GM23338 (cell line): ENCODE measurements around the gene ADGRD1. TPM values are rescaled to one million over a fixed set of nuclear protein-coding genes. Genes with fewer than 3 reads are reported as not detected.

Experiments used
- ATAC-seq: fragments of 200-7000 bp; cut with Tn5 transposase; 3 replicates; pipeline ENCODE4 v1.9.1; 2020
- DNase-seq: peaks from one replicate; pipeline ENCODE4 v3.0.0-alpha.2; 2015; ENCODE audit warnings: low spot score
- H2AFZ ChIP-seq: fragments of 200-600 bp; sonication (generic); 2 replicates; pipeline ENCODE4 v1.8.0; 2016; ENCODE audit warnings: antibody characterized with exemption, mild to moderate bottlenecking, moderate library complexity
- H3F3A ChIP-seq: fragments of 200-600 bp; sonication (generic); replicated peaks from 2 replicates; pipeline ENCODE4 v1.8.0; 2017; ENCODE audit warnings: antibody characterized with exemption, mixed run types, low read depth
- H3K27ac ChIP-seq: fragments of 200-600 bp; sonication (generic); 2 replicates; pipeline ENCODE4 v1.6.1; 2016; ENCODE audit warnings: low read depth
- H3K27me3 ChIP-seq: fragments of 200-600 bp; sonication (generic); 2 replicates; pipeline ENCODE4 v1.8.0; 2016; ENCODE audit warnings: mild to moderate bottlenecking, mixed run types, moderate library complexity; ENCODE audit not compliant: insufficient read depth
- H3K36me3 ChIP-seq: fragments of 200-600 bp; sonication (generic); 2 replicates; pipeline ENCODE4 v1.8.0; 2016; ENCODE audit warnings: mild to moderate bottlenecking; ENCODE audit not compliant: insufficient read depth
- H3K4me1 ChIP-seq: fragments of 200-600 bp; sonication (generic); 2 replicates; pipeline ENCODE4 v1.8.0; 2016; ENCODE audit warnings: mild to moderate bottlenecking, moderate library complexity; ENCODE audit not compliant: insufficient read depth
- H3K4me2 ChIP-seq: fragments of 200-600 bp; sonication (generic); 2 replicates; pipeline ENCODE4 v1.7.1; 2017; ENCODE audit warnings: mixed run types
- H3K4me3 ChIP-seq: fragments of 200-600 bp; sonication (generic); 2 replicates; pipeline ENCODE4 v1.6.1; 2016; ENCODE audit warnings: mixed run types
- H3K79me2 ChIP-seq: fragments of 200-600 bp; sonication (generic); replicated peaks from 2 replicates; pipeline ENCODE4 v1.8.0; 2017; ENCODE audit warnings: mild to moderate bottlenecking; ENCODE audit not compliant: insufficient read depth
- H3K9me2 ChIP-seq: fragments of 200-600 bp; sonication (generic); 2 replicates; pipeline ENCODE4 v1.8.0; 2017; ENCODE audit not compliant: insufficient read depth
- H4K20me1 ChIP-seq: fragments of 200-600 bp; sonication (generic); replicated peaks from 2 replicates; pipeline ENCODE4 v1.8.0; 2017; ENCODE audit warnings: mild to moderate bottlenecking; ENCODE audit not compliant: insufficient read depth
- H3K27ac Mint-ChIP-seq: 2 replicates; pipeline ENCODE4 v1.8.0; 2020; ENCODE audit warnings: inconsistent platforms, mild to moderate bottlenecking, moderate library complexity, mixed read lengths
- H3K27me3 Mint-ChIP-seq: 3 replicates; pipeline ENCODE4 v1.8.0; 2022; ENCODE audit warnings: low read depth, mild to moderate bottlenecking, moderate library complexity, mixed read lengths, inconsistent platforms; ENCODE audit not compliant: insufficient read depth, poor library complexity
- H3K36me3 Mint-ChIP-seq: 3 replicates; pipeline ENCODE4 v1.8.0; 2021; ENCODE audit warnings: low read depth, mild to moderate bottlenecking, inconsistent platforms, moderate library complexity, mixed read lengths
- H3K4me1 Mint-ChIP-seq: 3 replicates; pipeline ENCODE4 v1.8.0; 2020; ENCODE audit warnings: mild to moderate bottlenecking, inconsistent platforms, mixed read lengths
- H3K4me3 Mint-ChIP-seq: 3 replicates; pipeline ENCODE4 v1.8.0; 2021; ENCODE audit warnings: moderate library complexity, mild to moderate bottlenecking, inconsistent platforms, mixed read lengths
- H3K9me3 Mint-ChIP-seq: 3 replicates; pipeline ENCODE4 v1.8.0; 2020; ENCODE audit warnings: moderate library complexity, mild to moderate bottlenecking, inconsistent platforms, mixed read lengths
- CREB1 ChIP-seq: fragments of 250-450 bp; sonication (Bioruptor Pico); IDR thresholded peaks from 2 replicates; pipeline ENCODE4 v1.5.0; 2020; ENCODE audit warnings: low read depth, mild to moderate bottlenecking, moderate library complexity
- EZH2 ChIP-seq: fragments of 200-600 bp; sonication (generic); IDR thresholded peaks from one replicate; pipeline ENCODE4 v1.8.0; 2017; ENCODE audit warnings: antibody characterized with exemption, mild to moderate bottlenecking, low read depth; ENCODE audit not compliant: unreplicated experiment
- EZH2phosphoT487 ChIP-seq: fragments of 200-600 bp; sonication (generic); IDR thresholded peaks from one replicate; pipeline ENCODE4 v1.8.1; 2018; ENCODE audit warnings: antibody characterized with exemption; ENCODE audit not compliant: unreplicated experiment
- JUNB ChIP-seq: IDR thresholded peaks from one replicate; pipeline ENCODE4 v1.6.1; 2016; ENCODE audit warnings: antibody characterized with exemption; ENCODE audit not compliant: unreplicated experiment
- NANOG ChIP-seq: IDR thresholded peaks from 2 replicates; pipeline ENCODE4 v1.6.1; 2016; ENCODE audit warnings: antibody characterized with exemption, borderline replicate concordance
- POLR2AphosphoS5 ChIP-seq: IDR thresholded peaks from 2 replicates; pipeline ENCODE4 v1.6.1; 2016; ENCODE audit warnings: antibody characterized with exemption, low read depth
- ZNF114 ChIP-seq: fragments of 250-450 bp; sonication (Bioruptor Pico); IDR thresholded peaks from 2 replicates; pipeline ENCODE4 v1.5.0; 2020; ENCODE audit warnings: mild to moderate bottlenecking, moderate library complexity
- ZNF331 ChIP-seq: fragments of 250-450 bp; sonication (Bioruptor Pico); IDR thresholded peaks from 2 replicates; pipeline ENCODE4 v1.5.0; 2020; ENCODE audit warnings: low read depth, mild to moderate bottlenecking, moderate library complexity
- polyA plus RNA-seq: library from polyadenylated mRNA; unstranded; fragments of >200 nt; fragmentation: Nextera tagmentation; extraction: Ambion mirVana; gene quantifications from 2 replicates; pipeline ENCODE4 v1.2.1, GENCODE V29; 2016
- total RNA-seq: library from RNA; depleted of rRNA; stranded (reverse); fragments of >200 nt; shearing (Covaris generic); gene quantifications from 2 replicates; pipeline ENCODE4 v1.2.3, GENCODE V29; 2014
- TF ChIP-seq, protein P1 (sequence below), 2 experiments: fragments of 200-600 bp in 1 of 2; sonication (generic) in 1 of 2; conservative IDR thresholded peaks; 2 replicates each; pipeline versions ENCODE4 v1.5.1 to v1.6.1; 2016 to 2017; ENCODE audit warnings: antibody characterized with exemption in 2 of 2, low read depth in 2 of 2, mild to moderate bottlenecking in 2 of 2, moderate library complexity in 1 of 2
- TF ChIP-seq, protein P2 (sequence below): IDR thresholded peaks from 2 replicates; pipeline ENCODE4 v1.6.1; 2016; ENCODE audit warnings: antibody characterized with exemption

Gene ADGRD1
- total and polyA plus RNA-seq, 2 experiments from 2014 or later: 1.4 TPM; not detected in 1

DNA sequence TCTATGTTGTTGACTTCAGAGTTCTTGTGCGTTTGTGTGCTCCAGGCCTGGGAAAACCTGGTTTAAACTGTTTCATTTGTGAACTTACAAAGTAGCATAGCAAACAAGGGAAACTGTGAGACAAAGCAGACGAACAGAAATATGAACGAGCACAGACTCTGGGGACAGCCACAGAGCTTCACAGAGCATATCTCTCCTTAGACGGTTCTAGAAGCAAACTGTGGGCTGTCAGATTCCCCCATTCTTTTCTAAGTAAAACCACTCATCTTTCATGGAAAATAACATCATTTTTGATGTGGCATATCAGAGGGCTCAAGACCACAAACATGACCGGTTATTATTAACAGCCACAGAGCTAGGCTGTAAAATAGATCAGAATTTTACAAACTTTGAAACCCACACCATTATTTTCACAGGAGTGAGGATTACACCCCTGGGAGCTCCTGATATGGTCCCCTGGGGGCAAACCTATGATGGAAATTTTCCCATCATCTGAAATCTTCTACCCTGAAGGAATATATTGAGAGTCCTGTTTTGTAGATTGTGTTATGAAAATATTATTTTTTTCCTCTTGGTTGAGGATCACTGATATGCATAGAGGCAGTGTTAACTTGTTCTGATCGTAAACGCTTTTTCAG lies 102.0 kb downstream of the ADGRD1 start (continued):
- TF ChIP-seq, protein P1, sequence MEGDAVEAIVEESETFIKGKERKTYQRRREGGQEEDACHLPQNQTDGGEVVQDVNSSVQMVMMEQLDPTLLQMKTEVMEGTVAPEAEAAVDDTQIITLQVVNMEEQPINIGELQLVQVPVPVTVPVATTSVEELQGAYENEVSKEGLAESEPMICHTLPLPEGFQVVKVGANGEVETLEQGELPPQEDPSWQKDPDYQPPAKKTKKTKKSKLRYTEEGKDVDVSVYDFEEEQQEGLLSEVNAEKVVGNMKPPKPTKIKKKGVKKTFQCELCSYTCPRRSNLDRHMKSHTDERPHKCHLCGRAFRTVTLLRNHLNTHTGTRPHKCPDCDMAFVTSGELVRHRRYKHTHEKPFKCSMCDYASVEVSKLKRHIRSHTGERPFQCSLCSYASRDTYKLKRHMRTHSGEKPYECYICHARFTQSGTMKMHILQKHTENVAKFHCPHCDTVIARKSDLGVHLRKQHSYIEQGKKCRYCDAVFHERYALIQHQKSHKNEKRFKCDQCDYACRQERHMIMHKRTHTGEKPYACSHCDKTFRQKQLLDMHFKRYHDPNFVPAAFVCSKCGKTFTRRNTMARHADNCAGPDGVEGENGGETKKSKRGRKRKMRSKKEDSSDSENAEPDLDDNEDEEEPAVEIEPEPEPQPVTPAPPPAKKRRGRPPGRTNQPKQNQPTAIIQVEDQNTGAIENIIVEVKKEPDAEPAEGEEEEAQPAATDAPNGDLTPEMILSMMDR (conservative IDR thresholded peaks at IDR 0.05; ENCODE audit: low read depth in 2 of 2): no peak
- TF ChIP-seq ZNF331 (CRISPR knock-in tag) (no peak), POLR2AphosphoS5 (no peak), NANOG (no peak), JUNB (no peak), ZNF114 (CRISPR knock-in tag) (no peak), EZH2phosphoT487 (no peak), CREB1 (CRISPR knock-in tag) (no peak)
- TF ChIP-seq, protein P2, sequence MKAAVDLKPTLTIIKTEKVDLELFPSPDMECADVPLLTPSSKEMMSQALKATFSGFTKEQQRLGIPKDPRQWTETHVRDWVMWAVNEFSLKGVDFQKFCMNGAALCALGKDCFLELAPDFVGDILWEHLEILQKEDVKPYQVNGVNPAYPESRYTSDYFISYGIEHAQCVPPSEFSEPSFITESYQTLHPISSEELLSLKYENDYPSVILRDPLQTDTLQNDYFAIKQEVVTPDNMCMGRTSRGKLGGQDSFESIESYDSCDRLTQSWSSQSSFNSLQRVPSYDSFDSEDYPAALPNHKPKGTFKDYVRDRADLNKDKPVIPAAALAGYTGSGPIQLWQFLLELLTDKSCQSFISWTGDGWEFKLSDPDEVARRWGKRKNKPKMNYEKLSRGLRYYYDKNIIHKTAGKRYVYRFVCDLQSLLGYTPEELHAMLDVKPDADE: no peak

DNA sequence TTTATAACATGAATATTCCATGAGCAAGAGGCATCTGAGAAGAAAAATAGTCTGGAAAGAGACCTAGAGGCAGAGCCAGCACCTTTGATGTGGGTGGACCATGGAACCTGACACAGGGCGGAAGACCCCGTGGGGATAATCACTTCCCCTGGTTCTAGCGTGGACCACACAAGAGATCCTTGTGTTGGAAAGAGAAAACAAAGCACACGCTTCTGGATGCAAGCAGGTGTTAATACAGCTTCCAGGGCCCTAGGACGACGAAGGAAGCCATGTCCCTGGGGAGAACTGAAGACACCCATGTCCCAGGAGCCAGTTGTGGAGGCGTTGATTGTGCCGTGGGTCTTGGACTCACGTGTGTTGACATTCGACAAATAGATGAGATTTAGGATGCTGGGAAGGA lies 102.9 kb downstream of the ADGRD1 start:
- H3K9me3 Mint-ChIP-seq: no peaks in the 10 kb centered on the region

DNA sequence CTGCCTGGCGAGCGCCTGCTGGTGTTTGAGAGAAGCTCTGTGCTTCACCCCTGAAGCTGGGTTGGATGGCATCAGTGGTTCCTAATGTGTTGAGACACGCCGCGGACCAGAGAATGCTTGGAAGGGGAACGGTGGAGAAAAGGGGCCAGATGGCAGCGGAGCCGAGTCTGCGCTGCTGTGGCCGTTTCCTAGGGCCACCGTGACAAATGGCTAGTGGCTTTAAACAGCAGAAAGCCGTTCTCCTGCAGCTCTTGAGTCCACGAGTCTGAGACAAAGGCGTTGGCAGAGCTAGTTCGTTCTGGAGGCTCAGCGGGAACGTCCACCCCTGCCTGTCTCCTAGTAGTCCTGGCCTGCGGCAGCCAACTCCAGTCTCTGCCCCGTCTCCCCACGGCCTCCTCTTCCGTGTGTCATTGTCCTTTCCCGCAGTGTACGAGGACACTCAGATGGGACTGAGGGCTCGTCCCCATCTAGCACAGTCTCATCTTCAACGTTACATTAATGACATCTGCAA lies 103.6 kb downstream of the ADGRD1 start:
- H3K4me1 ChIP-seq: no peaks in the 10 kb centered on the region
- H2AFZ ChIP-seq: no peak overlapping the region
- H3K27ac Mint-ChIP-seq: no peak overlapping the region
- no peaks in the 10 kb centered on the region for H3K36me3 ChIP-seq
- H3K27ac ChIP-seq: no peak overlapping the region
- no peak overlapping the region for H3K4me3 ChIP-seq
- DNase-seq (no peak), ATAC-seq (no peak)
- H3K4me2 ChIP-seq: no peak overlapping the region
- H3K4me3 Mint-ChIP-seq: no peak overlapping the region
- no peaks in the 10 kb centered on the region for H3K9me2 ChIP-seq
- no peaks in the 10 kb centered on the region for H3K9me3 Mint-ChIP-seq
- no peaks in the 10 kb centered on the region for H3K27me3 ChIP-seq
- H3K79me2 ChIP-seq: no peaks in the 10 kb centered on the region
- no peaks in the 10 kb centered on the region for H3K36me3 Mint-ChIP-seq
- H3K4me1 Mint-ChIP-seq: peaks cover 4% of the 10 kb centered on the region; the same call in 2 of the 3 replicates
- no peaks in the 10 kb centered on the region for H3K27me3 Mint-ChIP-seq
- no peaks in the 10 kb centered on the region for H3F3A ChIP-seq
- no peaks in the 10 kb centered on the region for H4K20me1 ChIP-seq
- TF ChIP-seq JUNB (no peak), EZH2 (no peak), CREB1 (CRISPR knock-in tag) (no peak), EZH2phosphoT487 (no peak), ZNF114 (CRISPR knock-in tag) (no peak)
- TF ChIP-seq, protein P1 (conservative IDR thresholded peaks at IDR 0.05; ENCODE audit: low read depth in 2 of 2): no peak
- TF ChIP-seq, protein P2: no peak

More for the DNA sequence above, 102.9 kb downstream of the ADGRD1 start:
- Histone ChIP-seq H3K79me2 (no peaks in the 10 kb centered on the region), H3K36me3 (no peaks in the 10 kb centered on the region), H2AFZ (no peak overlapping the region), H3K9me2 (no peaks in the 10 kb centered on the region), H3K4me3 (no peak overlapping the region), H3K27me3 (no peaks in the 10 kb centered on the region), H3K27ac (no peak overlapping the region), H3F3A (no peaks in the 10 kb centered on the region), H3K4me1 (no peaks in the 10 kb centered on the region), H4K20me1 (no peaks in the 10 kb centered on the region), H3K4me2 (no peak overlapping the region)
- ATAC-seq: no peak
- Mint-ChIP-seq H3K27ac (no peak overlapping the region), H3K4me1 (peaks cover 6% of the 10 kb centered on the region; the same call in 2 of the 3 replicates), H3K36me3 (no peaks in the 10 kb centered on the region), H3K27me3 (no peaks in the 10 kb centered on the region), H3K4me3 (no peak overlapping the region)
- no peak for DNase-seq
- TF ChIP-seq ZNF331 (CRISPR knock-in tag) (no peak), ZNF114 (CRISPR knock-in tag) (no peak)
